GM12878 (cell line): Measurements from ENCODE around the gene ZNF502. TPM values are rescaled to one million over a fixed set of nuclear protein-coding genes. Genes with fewer than 3 reads are reported as not detected.

ENCODE experiments used
- ATAC-seq: fragments of 200-7000 bp; cut with Tn5 transposase; 3 replicates; pipeline ENCODE4 v1.9.1; 2020; ENCODE audit warnings: mild to moderate bottlenecking, moderate library complexity
- BruUV-seq: library from RNA; stranded (reverse); fragments of 400-500 nt; replicated peaks from 2 replicates; lab custom pipeline; 2021; lab: Mats Ljungman, UMichigan
- CTCF ChIA-PET: fragments of 300-600 bp; sonication (Branson Sonifier 250); formaldehyde crosslinking; extraction: SDS; loops from one replicate; lab custom pipeline; 2021; ENCODE audit warnings: inconsistent platforms; lab: Yijun Ruan, JAX
- POLR2A ChIA-PET: fragments of 350-600 bp; formaldehyde crosslinking; extraction: SDS; loops from one replicate; lab custom pipeline; 2021; ENCODE audit warnings: inconsistent platforms; lab: Charles Lee
- RAD21 ChIA-PET: fragments of 300-600 bp; sonication (Branson Sonifier 250); formaldehyde crosslinking; loops from one replicate; lab custom pipeline; 2023; ENCODE audit warnings: antibody characterized with exemption; ENCODE audit not compliant: unreplicated experiment; lab: Charles Lee
- SMC1A ChIA-PET: fragments of 300-600 bp; sonication (Branson Sonifier 250); formaldehyde crosslinking; loops from one replicate; lab custom pipeline; 2023; ENCODE audit not compliant: unreplicated experiment, uncharacterized antibody; lab: Charles Lee
- DNase-seq: peaks from one replicate; pipeline ENCODE4 v3.0.0-alpha.2; 2011; ENCODE audit warnings: low read depth, low spot score
- FAIRE-seq: peaks from 3 replicates; lab custom pipeline; 2011; peaks lifted over from hg19 to GRCh38; lab: Jason Lieb, UNC
- H2AFZ ChIP-seq: 2 replicates; pipeline ENCODE4 v1.6.0; 2011; ENCODE audit warnings: low read depth, low read length, control low read depth; ENCODE audit not compliant: control insufficient read depth
- H3K27ac ChIP-seq: 2 replicates; pipeline ENCODE4 v1.5.1; 2011; ENCODE audit warnings: control low read depth; ENCODE audit not compliant: control insufficient read depth, insufficient read depth
- H3K27me3 ChIP-seq, 2 experiments: replicated peaks in 1 of 2; 2 replicates each; pipeline versions ENCODE4 v1.6.0 to v1.6.1; 2011; ENCODE audit warnings: low read length in 1 of 2; ENCODE audit not compliant: control insufficient read depth in 2 of 2, insufficient read depth in 2 of 2
- H3K36me3 ChIP-seq, 2 experiments: 2 replicates each; pipeline ENCODE4 v1.5.1; 2011; ENCODE audit warnings: low read length in 1 of 2; ENCODE audit not compliant: control insufficient read depth in 2 of 2, insufficient read depth in 2 of 2
- H3K4me1 ChIP-seq: 2 replicates; pipeline ENCODE4 v1.6.1; 2011; ENCODE audit warnings: mild to moderate bottlenecking, low read length, moderate library complexity, mixed read lengths; ENCODE audit not compliant: control insufficient read depth, insufficient read depth
- H3K4me2 ChIP-seq: 2 replicates; pipeline ENCODE4 v1.6.0; 2011; ENCODE audit warnings: control low read depth; ENCODE audit not compliant: control insufficient read depth, insufficient read depth
- H3K4me3 ChIP-seq: fragments of 200-600 bp; sonication (generic); 2 replicates; pipeline ENCODE4 v1.5.1; 2016
- H3K79me2 ChIP-seq: 2 replicates; pipeline ENCODE4 v1.6.0; 2011; ENCODE audit warnings: low read length; ENCODE audit not compliant: control insufficient read depth, insufficient read depth
- H3K9ac ChIP-seq: 2 replicates; pipeline ENCODE4 v1.8.0; 2011; ENCODE audit warnings: low read length, control low read depth, mixed read lengths; ENCODE audit not compliant: control insufficient read depth, insufficient read depth
- H3K9me3 ChIP-seq: replicated peaks from 3 replicates; pipeline ENCODE4 v1.5.1; 2011; ENCODE audit warnings: mild to moderate bottlenecking, low read length; ENCODE audit not compliant: control insufficient read depth, insufficient read depth
- H4K20me1 ChIP-seq: 2 replicates; pipeline ENCODE4 v1.6.0; 2011; ENCODE audit not compliant: control insufficient read depth, insufficient read depth
- MLLT1 ChIP-seq: fragments of 450-650 bp; IDR thresholded peaks from 2 replicates; pipeline ENCODE4 v1.6.1; 2016; ENCODE audit warnings: mild to moderate bottlenecking
- SMC3 ChIP-seq: IDR thresholded peaks from 2 replicates; pipeline ENCODE4 v1.6.1; 2011; ENCODE audit warnings: low read length, improper control_type of control experiment, borderline replicate concordance
- SREBF1 ChIP-seq: IDR thresholded peaks from 2 replicates; pipeline ENCODE4 v1.6.1; 2012; ENCODE audit warnings: mild to moderate bottlenecking, low read length
- WGBS: methylation state at CpG from one replicate; pipeline ENCODE4 v1.1.6; 2016; ENCODE audit warnings: low lambda C conversion rate; ENCODE audit not compliant: insufficient replicate concordance, insufficient coverage; ENCODE audit errors: missing lambda C conversion rate; 5-methylcytosine and 5-hydroxymethylcytosine counted together
- in situ Hi-C: fragments of 300-500 bp; cut with MboI; formaldehyde crosslinking; loops from 9 replicates; pipeline ENCODE4 v1.14.3; 2018; ENCODE audit warnings: mixed read lengths
- intact Hi-C: fragments of 100-400 bp; cut with micrococcal nuclease; formaldehyde crosslinking; loops from one replicate; pipeline ENCODE4 v1.14.2; 2022; ENCODE audit not compliant: unreplicated experiment
- polyA plus RNA-seq, 11 experiments: library from polyadenylated mRNA; depleted of rRNA in 4 of 11; unstranded in 6 of 11; stranded (reverse) in 5 of 11; fragments of >200 nt; fragmentation: Nextera tagmentation in 4 of 11; fragmentation: Illumina TruSeq in 1 of 11; extraction: Ambion mirVana in 4 of 11; extraction: Trizol in 1 of 11; gene quantifications; 1 replicate in 1 of 11; 2 replicates in 10 of 11; pipeline versions ENCODE4 v1.2.1 to v1.2.3, GENCODE V29; 2011 to 2016; ENCODE audit warnings: inconsistent platforms in 2 of 11, missing spikeins in 2 of 11, low read depth in 1 of 11
- total RNA-seq, 4 experiments: library from RNA; depleted of rRNA in 3 of 4; stranded (reverse); fragments of >200 nt in 3 of 4; fragmentation: Illumina TruSeq in 1 of 4; extraction: Trizol in 1 of 4; gene quantifications; 2 replicates each; pipeline versions ENCODE4 v1.2.1 to v1.2.3, GENCODE V29; 2013 to 2021

ZNF502 gene
- total and polyA plus RNA-seq, 10 of the 15 experiments (the other 5 are each of a cell fraction or from before 2014, with no cell fraction given), result 0.39 to 1.7 (median 1.1) TPM

DNA sequence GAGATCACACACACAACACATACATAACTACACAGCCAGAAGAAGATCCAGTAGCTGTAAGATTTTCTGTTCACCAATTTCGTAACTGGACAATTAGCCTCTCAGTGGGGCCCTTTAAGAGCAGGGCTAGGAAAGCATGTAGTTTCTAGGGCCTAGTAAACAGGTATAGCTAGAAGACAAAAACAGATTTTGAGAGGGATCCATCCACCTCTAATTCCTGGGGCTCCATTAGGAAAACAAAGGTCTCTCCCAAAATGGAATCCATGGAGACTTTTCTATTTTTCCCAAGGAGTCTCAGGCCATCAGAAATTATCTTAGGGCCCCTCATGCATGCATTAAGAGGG is 59.6 kb downstream of the ZNF502 start:
- intact Hi-C loops (no loop called here), in situ Hi-C loops (no loop called here)
- BruUV-seq, result no TSS peak
- Histone ChIP-seq H3K27ac (no peak overlapping the region), H3K4me3 (no peak overlapping the region), H2AFZ (no peak overlapping the region), H3K9ac (no peak overlapping the region), H3K27me3 (no peaks in the 10 kb centered on the region), H3K36me3 (peaks cover 2 to 13% of the 10 kb centered on the region in 2 experiments), H3K4me2 (no peak overlapping the region), H3K79me2 (no peaks in the 10 kb centered on the region; the same call in none of the 2 replicates), H3K9me3 (peaks cover 5% of the 10 kb centered on the region; the same call in 2 of the 3 replicates), H4K20me1 (no peaks in the 10 kb centered on the region), H3K4me1 (no peaks in the 10 kb centered on the region)
- FAIRE-seq, result no peak
- ChIA-PET CTCF (no interaction called here), SMC1A (no interaction called here), RAD21 (no interaction called here), POLR2A (interaction anchor here (0.9 to 1.7 kb wide), 3 partner anchors 9 to 88 kb away, joined by 3 to 8 read pairs (median 3); partner anchors contain the start of genes KIAA1143 and KIF15)
- ATAC-seq, result no peak
- DNase-seq, result no peak
- TF ChIP-seq MLLT1, result no peak
- no peak for TF ChIP-seq SREBF1
- TF ChIP-seq SMC3, result no peak
- 100% methylated on average over 1 of the region's 1 CpG for WGBS

Other genes starting within 250 kb of the ZNF502 start
Only the 7 nearest of the 10 such genes appear.
- 1.1 and 1.3 TPM in 2 replicates for gene ZNF660, start 127.7 kb upstream of the ZNF502 start, total RNA-seq (2014; rRNA removed)
- 2.1 and 2.9 TPM in 2 replicates for gene ZNF660, start 127.7 kb upstream of the ZNF502 start, total RNA-seq (2014; rRNA removed; fragmentation: Illumina TruSeq; extraction: Trizol)
- gene ZNF660, start 127.7 kb upstream of the ZNF502 start, total RNA-seq (2021), result 2.4 and 2.9 TPM in 2 replicates
- 1.7 and 3.2 TPM in 2 replicates for gene ZNF660, start 127.7 kb upstream of the ZNF502 start, polyA plus RNA-seq (2011; rRNA removed)
- 1.5 and 3.4 TPM in 2 replicates for gene ZNF660, start 127.7 kb upstream of the ZNF502 start, polyA plus RNA-seq (2014; fragmentation: Illumina TruSeq; extraction: Trizol)
- 1 to 10 TPM in 1 of 2 experiments, under 1 TPM in 1; 0.62 to 2.0 TPM for gene ZNF660, start 127.7 kb upstream of the ZNF502 start, polyA plus RNA-seq (2014; fragmentation: Nextera tagmentation; extraction: Ambion mirVana)
- gene ZNF660, start 127.7 kb upstream of the ZNF502 start, polyA plus RNA-seq (2014; rRNA removed), result 0.77 and 1.5 TPM in 2 replicates
- 1 to 10 TPM; 1.7 to 2.6 TPM for gene ZNF660, start 127.7 kb upstream of the ZNF502 start, polyA plus RNA-seq (2016; fragmentation: Nextera tagmentation; extraction: Ambion mirVana)
- gene ZNF197, start 87.6 kb upstream of the ZNF502 start, total RNA-seq (2014; rRNA removed), result 10.1 and 12.4 TPM in 2 replicates
- 16.5 and 16.6 TPM in 2 replicates for gene ZNF197, start 87.6 kb upstream of the ZNF502 start, total RNA-seq (2014; rRNA removed; fragmentation: Illumina TruSeq; extraction: Trizol)
- gene ZNF197, start 87.6 kb upstream of the ZNF502 start, total RNA-seq (2021), result 10.0 and 10.2 TPM in 2 replicates
- 10.5 and 14.4 TPM in 2 replicates for gene ZNF197, start 87.6 kb upstream of the ZNF502 start, polyA plus RNA-seq (2011; rRNA removed)
- gene ZNF197, start 87.6 kb upstream of the ZNF502 start, polyA plus RNA-seq (2014; fragmentation: Illumina TruSeq; extraction: Trizol), result 14.5 and 15.3 TPM in 2 replicates
- 1 to 10 TPM; 3.2 to 4.4 TPM for gene ZNF197, start 87.6 kb upstream of the ZNF502 start, polyA plus RNA-seq (2014; fragmentation: Nextera tagmentation; extraction: Ambion mirVana)
- 6.7 and 9.4 TPM in 2 replicates for gene ZNF197, start 87.6 kb upstream of the ZNF502 start, polyA plus RNA-seq (2014; rRNA removed)
- gene ZNF197, start 87.6 kb upstream of the ZNF502 start, polyA plus RNA-seq (2016; fragmentation: Nextera tagmentation; extraction: Ambion mirVana), result 1 to 10 TPM; 7.6 to 7.8 TPM
- 12.4 and 14.3 TPM in 2 replicates for gene ZNF35, start 63.9 kb upstream of the ZNF502 start, total RNA-seq (2014; rRNA removed)
- 21.1 and 21.2 TPM in 2 replicates for gene ZNF35, start 63.9 kb upstream of the ZNF502 start, total RNA-seq (2014; rRNA removed; fragmentation: Illumina TruSeq; extraction: Trizol)
- gene ZNF35, start 63.9 kb upstream of the ZNF502 start, total RNA-seq (2021), result 15.2 and 18.2 TPM in 2 replicates
- 9.3 and 10.1 TPM in 2 replicates for gene ZNF35, start 63.9 kb upstream of the ZNF502 start, polyA plus RNA-seq (2011; rRNA removed)
- gene ZNF35, start 63.9 kb upstream of the ZNF502 start, polyA plus RNA-seq (2014; fragmentation: Illumina TruSeq; extraction: Trizol), result 16.9 and 17.4 TPM in 2 replicates
- gene ZNF35, start 63.9 kb upstream of the ZNF502 start, polyA plus RNA-seq (2014; fragmentation: Nextera tagmentation; extraction: Ambion mirVana), result 10 to 100 TPM; 14.3 to 14.7 TPM
- gene ZNF35, start 63.9 kb upstream of the ZNF502 start, polyA plus RNA-seq (2014; rRNA removed), result 7.0 and 10.0 TPM in 2 replicates
- gene ZNF35, start 63.9 kb upstream of the ZNF502 start, polyA plus RNA-seq (2016; fragmentation: Nextera tagmentation; extraction: Ambion mirVana), result 10 to 100 TPM; 10.8 to 12.3 TPM
- gene ZNF501, start 17.0 kb downstream of the ZNF502 start, total RNA-seq (2014; rRNA removed), result 2.8 and 3.2 TPM in 2 replicates
- gene ZNF501, start 17.0 kb downstream of the ZNF502 start, total RNA-seq (2014; rRNA removed; fragmentation: Illumina TruSeq; extraction: Trizol), result 1.5 and 1.9 TPM in 2 replicates
- gene ZNF501, start 17.0 kb downstream of the ZNF502 start, total RNA-seq (2021), result 1.8 and 2.0 TPM in 2 replicates
- 3.8 and 5.5 TPM in 2 replicates for gene ZNF501, start 17.0 kb downstream of the ZNF502 start, polyA plus RNA-seq (2011; rRNA removed)
- gene ZNF501, start 17.0 kb downstream of the ZNF502 start, polyA plus RNA-seq (2014; fragmentation: Illumina TruSeq; extraction: Trizol), result 1.3 and 2.1 TPM in 2 replicates
- under 1 TPM; 0.35 to 0.40 TPM for gene ZNF501, start 17.0 kb downstream of the ZNF502 start, polyA plus RNA-seq (2014; fragmentation: Nextera tagmentation; extraction: Ambion mirVana)
- gene ZNF501, start 17.0 kb downstream of the ZNF502 start, polyA plus RNA-seq (2014; rRNA removed), result 1.6 TPM in 2 replicates
- gene ZNF501, start 17.0 kb downstream of the ZNF502 start, polyA plus RNA-seq (2016; fragmentation: Nextera tagmentation; extraction: Ambion mirVana), result 1 to 10 TPM; 1.7 TPM
- 25.3 and 28.7 TPM in 2 replicates for gene KIAA1143, start 49.0 kb downstream of the ZNF502 start, total RNA-seq (2014; rRNA removed)
- 35.1 and 37.6 TPM in 2 replicates for gene KIAA1143, start 49.0 kb downstream of the ZNF502 start, total RNA-seq (2014; rRNA removed; fragmentation: Illumina TruSeq; extraction: Trizol)
- gene KIAA1143, start 49.0 kb downstream of the ZNF502 start, total RNA-seq (2021), result 26.6 and 29.7 TPM in 2 replicates
- 19.3 and 30.8 TPM in 2 replicates for gene KIAA1143, start 49.0 kb downstream of the ZNF502 start, polyA plus RNA-seq (2011; rRNA removed)
- gene KIAA1143, start 49.0 kb downstream of the ZNF502 start, polyA plus RNA-seq (2014; fragmentation: Illumina TruSeq; extraction: Trizol), result 34.8 and 47.1 TPM in 2 replicates
- 10 to 100 TPM; 22.5 to 27.1 TPM for gene KIAA1143, start 49.0 kb downstream of the ZNF502 start, polyA plus RNA-seq (2014; fragmentation: Nextera tagmentation; extraction: Ambion mirVana)
- 10.8 and 11.4 TPM in 2 replicates for gene KIAA1143, start 49.0 kb downstream of the ZNF502 start, polyA plus RNA-seq (2014; rRNA removed)
- gene KIAA1143, start 49.0 kb downstream of the ZNF502 start, polyA plus RNA-seq (2016; fragmentation: Nextera tagmentation; extraction: Ambion mirVana), result 10 to 100 TPM; 30.8 to 31.6 TPM
- gene KIF15, start 49.1 kb downstream of the ZNF502 start, total RNA-seq (2014; rRNA removed), result 24.0 and 25.2 TPM in 2 replicates
- 50.1 and 51.8 TPM in 2 replicates for gene KIF15, start 49.1 kb downstream of the ZNF502 start, total RNA-seq (2014; rRNA removed; fragmentation: Illumina TruSeq; extraction: Trizol)
- 25.7 and 29.3 TPM in 2 replicates for gene KIF15, start 49.1 kb downstream of the ZNF502 start, total RNA-seq (2021)
- gene KIF15, start 49.1 kb downstream of the ZNF502 start, polyA plus RNA-seq (2011; rRNA removed), result 25.8 and 44.2 TPM in 2 replicates
- gene KIF15, start 49.1 kb downstream of the ZNF502 start, polyA plus RNA-seq (2014; fragmentation: Illumina TruSeq; extraction: Trizol), result 42.2 and 45.4 TPM in 2 replicates
- gene KIF15, start 49.1 kb downstream of the ZNF502 start, polyA plus RNA-seq (2014; fragmentation: Nextera tagmentation; extraction: Ambion mirVana), result 10 to 100 TPM; 12.3 to 16.3 TPM
- 14.4 and 23.1 TPM in 2 replicates for gene KIF15, start 49.1 kb downstream of the ZNF502 start, polyA plus RNA-seq (2014; rRNA removed)
- gene KIF15, start 49.1 kb downstream of the ZNF502 start, polyA plus RNA-seq (2016; fragmentation: Nextera tagmentation; extraction: Ambion mirVana), result 10 to 100 TPM; 26.2 to 34.0 TPM
- gene TMEM42, start 149.3 kb downstream of the ZNF502 start, total RNA-seq (2014; rRNA removed), result 10.8 and 12.6 TPM in 2 replicates
- gene TMEM42, start 149.3 kb downstream of the ZNF502 start, total RNA-seq (2014; rRNA removed; fragmentation: Illumina TruSeq; extraction: Trizol), result 6.8 and 7.2 TPM in 2 replicates
- gene TMEM42, start 149.3 kb downstream of the ZNF502 start, total RNA-seq (2021), result 12.8 and 13.8 TPM in 2 replicates
- 15.3 and 20.5 TPM in 2 replicates for gene TMEM42, start 149.3 kb downstream of the ZNF502 start, polyA plus RNA-seq (2011; rRNA removed)
- gene TMEM42, start 149.3 kb downstream of the ZNF502 start, polyA plus RNA-seq (2014; fragmentation: Illumina TruSeq; extraction: Trizol), result 7.6 and 8.3 TPM in 2 replicates
- 10 to 100 TPM in 1 of 2 experiments, 1 to 10 TPM in 1; 5.0 to 11.6 TPM for gene TMEM42, start 149.3 kb downstream of the ZNF502 start, polyA plus RNA-seq (2014; fragmentation: Nextera tagmentation; extraction: Ambion mirVana)
- 16.9 and 17.5 TPM in 2 replicates for gene TMEM42, start 149.3 kb downstream of the ZNF502 start, polyA plus RNA-seq (2014; rRNA removed)
- gene TMEM42, start 149.3 kb downstream of the ZNF502 start, polyA plus RNA-seq (2016; fragmentation: Nextera tagmentation; extraction: Ambion mirVana), result 10 to 100 TPM; 14.8 to 15.4 TPM